HG03565 (cell line): ENCODE measurements around the gene BLOC1S4.
"Not testable (repeated sequence)": the region's sequence is repeated elsewhere in the genome, so short reads cannot be mapped to it uniquely, and the experiment has no call there.

ENCODE experiments used
- ATAC-seq: cut with Tn5 transposase; IDR thresholded peaks from one replicate; pipeline ENCODE4 v1.9.1; 2021; ENCODE audit warnings: mild to moderate bottlenecking, moderate library complexity; ENCODE audit not compliant: unreplicated experiment

BLOC1S4 gene

GRCh38 chr4:6716018-6716911 lies at the start of gene BLOC1S4:
BLOC1S4 (plus strand) TSS chr4:6716174; CDS start chr4:6716210, 36 bp downstream.
- peak; percentile 77 for ATAC-seq

- no peak for ATAC-seq
Observed at GRCh38 chr4:6668391-6668790, 47.6 kb upstream of the BLOC1S4 start.

- ATAC-seq = no peak
Observed at GRCh38 chr4:6671648-6672047, 44.3 kb upstream of the BLOC1S4 start.

GRCh38 chr4:6672131-6672530 lies 43.8 kb upstream of the BLOC1S4 start:
- no peak for ATAC-seq

GRCh38 chr4:6672541-6673190 lies 43.3 kb upstream of the BLOC1S4 start:
- not testable (repeated sequence) for ATAC-seq

GRCh38 chr4:6673191-6673659 lies 42.7 kb upstream of the BLOC1S4 start:
- not testable (repeated sequence) for ATAC-seq

GRCh38 chr4:6673660-6674499 lies 42.1 kb upstream of the BLOC1S4 start:
- peak; percentile 73 for ATAC-seq

- ATAC-seq = peak; percentile 35
Observed at GRCh38 chr4:6674500-6675149, 41.3 kb upstream of the BLOC1S4 start.

GRCh38 chr4:6676722-6677558 lies 39.0 kb upstream of the BLOC1S4 start:
- no peak for ATAC-seq

GRCh38 chr4:6680372-6681034 lies 35.5 kb upstream of the BLOC1S4 start:
- ATAC-seq = no peak

- no peak for ATAC-seq
Observed at GRCh38 chr4:6681191-6681590, 34.8 kb upstream of the BLOC1S4 start.

GRCh38 chr4:6682862-6683590 lies 32.9 kb upstream of the BLOC1S4 start:
- no peak for ATAC-seq

- no peak for ATAC-seq
Observed at GRCh38 chr4:6684656-6685055, 31.3 kb upstream of the BLOC1S4 start.

- ATAC-seq = no peak
Observed at GRCh38 chr4:6686104-6686787, 29.7 kb upstream of the BLOC1S4 start.

- ATAC-seq = no peak
Observed at GRCh38 chr4:6687947-6688878, 27.8 kb upstream of the BLOC1S4 start.

GRCh38 chr4:6688879-6689505 lies 27.0 kb upstream of the BLOC1S4 start:
- ATAC-seq = peak; percentile 69
